Uterus (tissue), 2 donors: ENCODE measurements around the gene ARHGEF19.

Source experiments
- CTCF ChIP-seq, 4 experiments: fragments of 200-600 bp in 2 of 4; fragments of 450-650 bp in 2 of 4; sonication (generic) in 2 of 4; IDR thresholded peaks; one replicate each; pipeline ENCODE4 v1.5.1; 2016 to 2019; ENCODE audit warnings: antibody characterized with exemption in 4 of 4, mild to moderate bottlenecking in 2 of 4, moderate library complexity in 1 of 4
- POLR2A ChIP-seq, 2 donors: fragments of 450-650 bp; IDR thresholded peaks; one replicate each; pipeline ENCODE4 v1.6.1; 2016; ENCODE audit warnings: antibody characterized with exemption in 2 of 2, mild to moderate bottlenecking in 1 of 2, moderate library complexity in 1 of 2

- TF ChIP-seq CTCF (IDR thresholded peaks at IDR 0.05) (no peak), POLR2A (IDR thresholded peaks at IDR 0.05) (no peak)
These were observed 12.8 kb downstream of the ARHGEF19 start for GRCh38 chr1:16199700-16200099.
